HepG2 (cell line): ENCODE measurements around the gene RYR2. TPM values are rescaled to one million over a fixed set of nuclear protein-coding genes. Genes with fewer than 3 reads are reported as not detected.

Source experiments
- ATAC-seq: fragments of 200-7000 bp; cut with Tn5 transposase; 3 replicates; pipeline ENCODE4 v1.9.1; 2020; ENCODE audit warnings: mild to moderate bottlenecking, moderate library complexity
- BruUV-seq: library from RNA; stranded (reverse); fragments of 400-500 nt; replicated peaks from 2 replicates; lab custom pipeline; 2021; lab: Mats Ljungman, UMichigan
- CTCF ChIA-PET: fragments of 300-600 bp; formaldehyde crosslinking; extraction: SDS; loops from one replicate; lab custom pipeline; 2021; ENCODE audit warnings: low total read pairs, inconsistent platforms, low intra/inter-chr PET ratio; lab: Yijun Ruan, JAX
- POLR2A ChIA-PET: fragments of 350-600 bp; sonication (Branson Sonifier 250); formaldehyde crosslinking; loops from one replicate; lab custom pipeline; 2020; ENCODE audit warnings: antibody characterized with exemption, inconsistent platforms; lab: Yijun Ruan, JAX
- DNase-seq: peaks from one replicate; pipeline ENCODE4 v3.0.0-alpha.2; 2015; ENCODE audit warnings: low spot score
- FAIRE-seq: peaks from 3 replicates; lab custom pipeline; 2011; peaks lifted over from hg19 to GRCh38; lab: Jason Lieb, UNC
- H2AFZ ChIP-seq: one replicate; pipeline ENCODE4 v1.6.1; 2011; ENCODE audit warnings: low read length, inconsistent platforms
- H3K27ac ChIP-seq: fragments of 300-600 bp; 3 replicates; pipeline ENCODE4 v1.8.0; 2011; ENCODE audit warnings: mixed run types, mild to moderate bottlenecking, mixed read lengths, low read length, inconsistent platforms; ENCODE audit not compliant: insufficient read depth; ENCODE audit errors: extremely low read length
- H3K27me3 ChIP-seq, 2 experiments: fragments of 200-600 bp in 1 of 2; 2 replicates in 1 of 2; 3 replicates in 1 of 2; pipeline versions ENCODE4 v1.6.0 to v1.8.0; 2011; ENCODE audit warnings: low read length in 2 of 2, mild to moderate bottlenecking in 2 of 2, moderate library complexity in 2 of 2, inconsistent platforms in 1 of 2; ENCODE audit not compliant: insufficient read depth in 2 of 2, control insufficient read depth in 1 of 2
- H3K36me3 ChIP-seq, 2 experiments: fragments of 200-600 bp in 1 of 2; replicated peaks in 1 of 2; 2 replicates in 1 of 2; 3 replicates in 1 of 2; pipeline versions ENCODE4 v1.5.1 to v1.8.0; 2011; ENCODE audit warnings: low read length in 2 of 2, inconsistent platforms in 1 of 2; ENCODE audit not compliant: insufficient read depth in 2 of 2, control insufficient read depth in 1 of 2
- H3K4me1 ChIP-seq: 2 replicates; pipeline ENCODE4 v1.5.1; 2012; ENCODE audit warnings: low read length, inconsistent platforms; ENCODE audit not compliant: insufficient read depth
- H3K4me2 ChIP-seq: 2 replicates; pipeline ENCODE4 v1.6.0; 2011; ENCODE audit warnings: low read depth, low read length, inconsistent platforms
- H3K4me3 ChIP-seq, 3 experiments: fragments of 200-600 bp in 1 of 3; sonication (generic), shearing (Covaris generic) in 1 of 3; replicated peaks in 1 of 3; 2 replicates each; pipeline ENCODE4 v1.5.1; 2011 to 2016; ENCODE audit warnings: low read length in 3 of 3, inconsistent platforms in 2 of 3, low read depth in 2 of 3, mild to moderate bottlenecking in 2 of 3, control low read depth in 1 of 3, mixed read lengths in 1 of 3; ENCODE audit not compliant: insufficient read depth in 1 of 3
- H3K79me2 ChIP-seq: one replicate; pipeline ENCODE4 v1.6.1; 2011; ENCODE audit warnings: low read length, inconsistent platforms; ENCODE audit not compliant: insufficient read depth
- H3K9ac ChIP-seq: 2 replicates; pipeline ENCODE4 v1.6.0; 2011; ENCODE audit warnings: mild to moderate bottlenecking, low read depth, low read length, inconsistent platforms; ENCODE audit not compliant: insufficient read depth
- H3K9me3 ChIP-seq: 2 replicates; pipeline ENCODE4 v1.5.1; 2012; ENCODE audit warnings: mild to moderate bottlenecking, low read length
- H4K20me1 ChIP-seq: 2 replicates; pipeline ENCODE4 v1.6.0; 2011; ENCODE audit warnings: inconsistent platforms, mild to moderate bottlenecking, low read length, moderate library complexity; ENCODE audit not compliant: insufficient read depth
- ATF1 ChIP-seq: IDR thresholded peaks from 2 replicates; pipeline ENCODE4 v1.6.1; 2016; ENCODE audit warnings: mild to moderate bottlenecking, control low read depth
- ATF7 ChIP-seq, 2 experiments: fragments of 450-650 bp in 1 of 2; sonication (generic) in 1 of 2; formaldehyde crosslinking in 1 of 2; IDR thresholded peaks; 2 replicates each; pipeline versions ENCODE4 v1.4.0 to v1.6.1; 2016 to 2020; ENCODE audit warnings: antibody characterized with exemption in 1 of 2, mild to moderate bottlenecking in 1 of 2, missing genetic modification reagents in 1 of 2
- KIAA2018 ChIP-seq: sonication (generic); formaldehyde crosslinking; IDR thresholded peaks from 2 replicates; pipeline ENCODE4 v1.5.0; 2020; ENCODE audit warnings: mild to moderate bottlenecking, missing genetic modification reagents, borderline replicate concordance
- PHF21A ChIP-seq: sonication (generic); formaldehyde crosslinking; IDR thresholded peaks from 2 replicates; pipeline ENCODE4 v1.5.0; 2020; ENCODE audit warnings: mild to moderate bottlenecking, missing genetic modification reagents
- REL ChIP-seq: sonication (generic); formaldehyde crosslinking; conservative IDR thresholded peaks from 2 replicates; pipeline ENCODE4 v1.8.0; 2022; ENCODE audit warnings: mild to moderate bottlenecking, missing genetic modification reagents, moderate library complexity
- SSRP1 ChIP-seq: IDR thresholded peaks from 2 replicates; pipeline ENCODE4 v1.6.1; 2016; ENCODE audit warnings: control low read depth
- ZNF512B ChIP-seq: sonication (generic); formaldehyde crosslinking; IDR thresholded peaks from 2 replicates; pipeline ENCODE4 v1.5.1; 2020; ENCODE audit warnings: missing genetic modification reagents, mild to moderate bottlenecking, borderline replicate concordance
- WGBS: methylation state at CpG from one replicate; pipeline ENCODE4 v1.1.6; 2017; ENCODE audit warnings: low lambda C conversion rate; 5-methylcytosine and 5-hydroxymethylcytosine counted together
- in situ Hi-C: cut with HindIII; loops from 2 replicates; pipeline ENCODE4 v1.10.0; 2017; ENCODE audit warnings: low pct_unique_long_range_greater_than_20kb; ENCODE audit not compliant: extremely low pct_ligation_motif_present
- intact Hi-C: fragments of 100-400 bp; cut with micrococcal nuclease; formaldehyde crosslinking; loops from one replicate; pipeline ENCODE4 v1.10.0; 2022; ENCODE audit not compliant: unreplicated experiment
- polyA plus RNA-seq, 8 experiments: library from polyadenylated mRNA; depleted of rRNA in 3 of 8; stranded (reverse) in 7 of 8; unstranded in 1 of 8; fragments of >200 nt; fragmentation: Illumina TruSeq in 4 of 8; extraction: Trizol in 4 of 8; gene quantifications; 2 replicates each; pipeline versions ENCODE4 v1.2.1 to v1.2.3, GENCODE V29; 2011 to 2016; ENCODE audit warnings: low read depth in 4 of 8, missing spikeins in 1 of 8, mixed read lengths in 1 of 8; ENCODE audit not compliant: insufficient read depth in 1 of 8
- total RNA-seq, 5 experiments: library from RNA; depleted of rRNA; stranded (reverse); fragments of >200 nt; fragmentation: Illumina TruSeq; extraction: Trizol; gene quantifications; 2 replicates each; pipeline ENCODE4 v1.2.3, GENCODE V29; 2016; ENCODE audit warnings: low read depth in 1 of 5

Gene RYR2
- total and polyA plus RNA-seq, 2 of the 13 experiments (the other 11 are each of a cell fraction or from before 2014, with no cell fraction given) = not detected

GRCh38 chr1:237166086-237166485, 124.1 kb downstream of the RYR2 start:
- Histone ChIP-seq H3K4me1 (no peaks in the 10 kb centered on the region), H3K4me3 (no peak overlapping the region), H3K27me3 (no peaks in the 10 kb centered on the region; a peak in 1 of 5 replicates), H4K20me1 (no peaks in the 10 kb centered on the region), H3K4me2 (no peak overlapping the region), H3K9ac (no peak overlapping the region), H2AFZ (no peak overlapping the region), H3K79me2 (no peaks in the 10 kb centered on the region), H3K36me3 (no peaks in the 10 kb centered on the region), H3K9me3 (no peaks in the 10 kb centered on the region), H3K27ac (no peak overlapping the region)
- BruUV-seq = no TSS peak
- DNase-seq (no peak), FAIRE-seq (no peak), ATAC-seq (no peak)
- WGBS = 0% methylated on average over 1 of the region's 1 CpG
- in situ Hi-C loops (no loop called here), intact Hi-C loops (no loop called here)
- ChIA-PET POLR2A (no interaction called here), CTCF (no interaction called here)
- no peak for TF ChIP-seq SSRP1 (CRISPR knock-in tag)
- no peak for TF ChIP-seq REL
- no peak for TF ChIP-seq ATF1 (CRISPR knock-in tag)

GRCh38 chr1:237166593-237167101, 124.7 kb downstream of the RYR2 start:
- no TSS peak for BruUV-seq
- peak; percentile 64; the same call in 1 of the 2 replicates for TF ChIP-seq ATF7 (IDR thresholded peaks at IDR 0.05)
- TF ChIP-seq ATF7 (CRISPR knock-in tag; IDR thresholded peaks at IDR 0.05) = no peak
- no peak for TF ChIP-seq KIAA2018 (CRISPR knock-in tag)
- no peak for TF ChIP-seq PHF21A (CRISPR knock-in tag)
- no peak for TF ChIP-seq ZNF512B (CRISPR knock-in tag)

More at GRCh38 chr1:237166593-237167101, 124.7 kb downstream of the RYR2 start:
- WGBS = 5% methylated on average over 4 of the region's 4 CpGs
- FAIRE-seq (no peak), ATAC-seq (no peak), DNase-seq (no peak)
- Histone ChIP-seq H3K4me1 (no peaks in the 10 kb centered on the region), H3K4me3 (no peak overlapping the region), H3K4me2 (no peak overlapping the region), H4K20me1 (no peaks in the 10 kb centered on the region), H3K9ac (no peak overlapping the region), H3K36me3 (no peaks in the 10 kb centered on the region), H2AFZ (no peak overlapping the region), H3K27ac (no peak overlapping the region), H3K79me2 (no peaks in the 10 kb centered on the region), H3K27me3 (no peaks in the 10 kb centered on the region; a peak in 1 of 5 replicates), H3K9me3 (no peaks in the 10 kb centered on the region)
- POLR2A ChIA-PET = no interaction called here
- in situ Hi-C loops = no loop called here
- CTCF ChIA-PET = no interaction called here
- intact Hi-C loops = no loop called here
